Hepatocyte (in vitro differentiated cells): ENCODE data around the gene PI16.

Source experiments
- CTCF ChIP-seq: fragments of 200-600 bp; sonication (generic); IDR thresholded peaks from 2 replicates; pipeline ENCODE4 v1.5.1; 2016; ENCODE audit warnings: antibody characterized with exemption, mild to moderate bottlenecking; ENCODE audit not compliant: poor library complexity
- EZH2 ChIP-seq: fragments of 200-600 bp; sonication (generic); IDR thresholded peaks from 2 replicates; pipeline ENCODE4 v1.6.1; 2016; ENCODE audit warnings: antibody characterized with exemption, mild to moderate bottlenecking, borderline replicate concordance
- EZH2phosphoT487 ChIP-seq: fragments of 200-600 bp; sonication (generic); IDR thresholded peaks from one replicate; pipeline ENCODE4 v1.6.1; 2018; ENCODE audit warnings: antibody characterized with exemption, mild to moderate bottlenecking, low read depth, moderate library complexity; ENCODE audit not compliant: unreplicated experiment, severe bottlenecking

GRCh38 chr6:36967301-36967700 lies 12.8 kb downstream of the PI16 start:
- TF ChIP-seq CTCF = no peak
- no peak for TF ChIP-seq EZH2
- no peak for TF ChIP-seq EZH2phosphoT487
